CD8-positive, alpha-beta memory T cell (primary cell): Measurements from ENCODE around the gene LMAN2. TPM values are rescaled to one million over a fixed set of nuclear protein-coding genes. Genes with fewer than 3 reads are reported as not detected.
"Not testable (repeated sequence)": the region's sequence is repeated elsewhere in the genome, so short reads cannot be mapped to it uniquely, and the experiment has no call there.

Experiments
- CTCF ChIA-PET: fragments of 350-600 bp; sonication (Branson Sonifier 250); formaldehyde crosslinking; loops from one replicate; lab custom pipeline; 2021; ENCODE audit warnings: antibody characterized with exemption; lab: Charles Lee
- POLR2A ChIA-PET: fragments of 350-600 bp; sonication (Branson Sonifier 250); formaldehyde crosslinking; loops from one replicate; lab custom pipeline; 2021; ENCODE audit warnings: antibody characterized with exemption; lab: Charles Lee
- DNase-seq, 5 donors: peaks; one replicate each; pipeline versions ENCODE4 v3.0.0 to v3.0.0-alpha.2; 2020 to 2022; ENCODE audit warnings: mixed read lengths in 1 of 5
- H3K27ac ChIP-seq: one replicate; pipeline ENCODE4 v1.7.0; 2013; ENCODE audit warnings: low read depth, mild to moderate bottlenecking, low read length, moderate library complexity
- H3K27me3 ChIP-seq: 2 replicates; pipeline ENCODE4 v1.7.0; 2013; ENCODE audit warnings: low read length, mild to moderate bottlenecking; ENCODE audit not compliant: insufficient read depth, poor library complexity, severe bottlenecking
- H3K36me3 ChIP-seq: 2 replicates; pipeline ENCODE4 v1.7.0; 2013; ENCODE audit warnings: mild to moderate bottlenecking, low read length, moderate library complexity; ENCODE audit not compliant: insufficient read depth
- H3K4me1 ChIP-seq: 2 replicates; pipeline ENCODE4 v1.7.0; 2013; ENCODE audit warnings: mild to moderate bottlenecking, low read length, moderate library complexity; ENCODE audit not compliant: insufficient read depth
- H3K4me3 ChIP-seq: 2 replicates; pipeline ENCODE4 v1.7.0; 2013; ENCODE audit warnings: mild to moderate bottlenecking, low read length
- H3K9me3 ChIP-seq: 2 replicates; pipeline ENCODE4 v1.7.0; 2013; ENCODE audit warnings: mild to moderate bottlenecking, low read length
- H3K27ac Mint-ChIP-seq, 8 donors: one replicate each; pipeline ENCODE4 v1.8.0; 2020 to 2021; ENCODE audit warnings: mixed read lengths in 8 of 8, mild to moderate bottlenecking in 6 of 8, inconsistent platforms in 3 of 8, moderate library complexity in 3 of 8
- H3K27me3 Mint-ChIP-seq, 2 donors: one replicate each; pipeline ENCODE4 v1.8.0; 2020 to 2021; ENCODE audit warnings: mixed read lengths in 2 of 2, mild to moderate bottlenecking in 1 of 2, moderate library complexity in 1 of 2
- H3K36me3 Mint-ChIP-seq, 3 donors: one replicate each; pipeline ENCODE4 v1.8.0; 2020 to 2021; ENCODE audit warnings: mixed read lengths in 3 of 3, inconsistent platforms in 1 of 3, mild to moderate bottlenecking in 1 of 3
- H3K4me1 Mint-ChIP-seq, 3 donors: one replicate each; pipeline ENCODE4 v1.8.0; 2020 to 2021; ENCODE audit warnings: mixed read lengths in 3 of 3, inconsistent platforms in 1 of 3, mild to moderate bottlenecking in 1 of 3
- H3K4me3 Mint-ChIP-seq, 7 donors: one replicate each; pipeline ENCODE4 v1.8.0; 2020 to 2021; ENCODE audit warnings: mixed read lengths in 7 of 7, mild to moderate bottlenecking in 6 of 7, moderate library complexity in 4 of 7, inconsistent platforms in 2 of 7
- H3K9me3 Mint-ChIP-seq, 5 donors: one replicate each; pipeline ENCODE4 v1.8.0; 2020 to 2022; ENCODE audit warnings: mixed read lengths in 5 of 5, mild to moderate bottlenecking in 3 of 5, moderate library complexity in 2 of 5, inconsistent platforms in 1 of 5
- polyA plus RNA-seq: library from polyadenylated mRNA; unstranded; fragments of 300-500 nt; fragmentation: Illumina TruSeq; gene quantifications from one replicate; pipeline ENCODE4 v1.2.3, GENCODE V29; 2021
- total RNA-seq, 2 experiments: library from RNA; stranded (reverse); gene quantifications; one replicate each; pipeline ENCODE4 v1.2.3, GENCODE V29; 2021

LMAN2 gene
- total and polyA plus RNA-seq, 3 experiments from 2014 or later, result 112 to 276 (median 126) TPM

DNA sequence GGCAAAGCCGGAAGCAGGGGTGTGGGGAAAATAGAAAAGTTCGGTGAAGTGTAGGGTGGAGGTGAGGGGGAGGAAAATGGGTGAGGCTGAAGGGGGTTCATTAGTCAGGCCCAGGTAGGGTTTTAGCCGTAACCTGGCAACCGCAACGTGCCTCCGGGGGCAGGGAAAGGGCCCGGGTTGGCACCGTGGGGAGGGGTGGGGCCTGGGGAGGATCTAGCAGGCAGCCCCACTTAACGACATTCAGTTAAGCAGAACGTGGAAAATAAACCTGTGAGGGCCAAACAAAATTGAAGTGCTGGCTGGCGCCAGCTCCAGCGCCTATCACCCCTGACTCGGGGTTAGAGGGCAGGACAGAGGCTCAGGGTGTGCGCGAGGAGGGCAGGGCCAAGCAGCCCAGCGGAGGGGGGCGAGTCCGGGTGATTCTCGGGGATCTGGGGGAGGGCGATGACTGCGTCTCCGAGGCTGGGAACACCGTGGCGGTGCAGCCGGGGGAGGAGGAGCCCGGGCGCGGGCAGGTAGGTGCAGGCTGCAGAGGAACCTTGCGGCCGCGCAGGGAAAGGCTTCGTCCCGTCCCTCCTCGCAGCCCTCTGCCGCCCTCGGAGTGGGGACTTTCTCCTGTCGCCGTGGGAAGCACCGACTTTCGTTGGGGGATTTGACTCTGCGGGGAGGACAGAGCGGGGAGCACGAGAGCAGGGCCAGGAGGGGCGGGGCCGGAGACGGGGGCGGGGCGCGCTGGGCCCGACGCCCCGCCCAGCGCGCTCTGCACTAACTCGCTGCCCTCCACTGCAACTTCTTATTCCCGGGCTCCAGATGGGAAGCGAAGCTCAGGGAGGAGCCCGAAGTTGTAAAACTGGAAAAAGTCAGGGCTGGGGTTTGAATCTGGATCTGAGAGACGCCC lies 11.4 kb upstream of the LMAN2 start:
- CTCF ChIA-PET, result interaction anchor here (1.2 to 12.7 kb wide), 6 partner anchors 7 to 41 kb away, joined by 4 to 136 read pairs (median 20); no protein-coding TSS in a partner anchor
- H3K36me3 Mint-ChIP-seq, result peaks cover 0 to 45% (median 3%) of the 10 kb centered on the region in 3 donors
- peak overlapping the region; percentile 75 to 97 (median 90) for H3K27ac Mint-ChIP-seq
- peaks cover 60 to 76% (median 64%) of the 10 kb centered on the region in 3 donors for H3K4me1 Mint-ChIP-seq
- H3K4me3 Mint-ChIP-seq, result peak overlapping the region; percentile 73 to 95 (median 83)
- peaks cover 72% of the 10 kb centered on the region for H3K4me1 ChIP-seq
- peak; percentile 59 to 78 (median 70) for DNase-seq
- H3K9me3 ChIP-seq, result no peaks in the 10 kb centered on the region
- no peaks in the 10 kb centered on the region for H3K27me3 ChIP-seq
- H3K36me3 ChIP-seq, result peaks cover 8% of the 10 kb centered on the region
- H3K4me3 ChIP-seq, result peak overlapping the region; percentile 47
- POLR2A ChIA-PET, result interaction anchor here (0.7 kb wide), 1 partner anchor 27 kb away, joined by 3 read pairs; no protein-coding TSS in a partner anchor
- no peaks in the 10 kb centered on the region for H3K9me3 Mint-ChIP-seq
- H3K27ac ChIP-seq, result peak overlapping the region; percentile 57
- H3K27me3 Mint-ChIP-seq, result peaks cover 0 to 1% of the 10 kb centered on the region in 2 donors

DNA sequence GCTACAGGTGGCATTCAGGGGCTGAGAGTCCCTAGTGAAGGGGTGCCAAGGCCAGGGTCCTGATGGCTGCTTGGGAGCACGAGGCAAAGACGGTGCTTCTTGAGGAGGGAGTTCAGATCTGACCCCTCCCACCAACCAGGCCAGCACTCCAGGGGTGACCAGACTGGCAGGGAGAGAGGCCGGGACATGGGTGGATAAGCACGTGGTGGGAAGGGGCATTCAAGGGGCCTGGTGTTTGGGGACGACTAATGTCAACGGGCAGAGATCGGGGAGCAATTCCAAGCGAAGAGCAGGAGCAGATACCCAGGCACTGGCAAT lies 10.8 kb upstream of the LMAN2 start:
- peaks cover 0 to 1% of the 10 kb centered on the region in 2 donors for H3K27me3 Mint-ChIP-seq
- Histone ChIP-seq H3K4me1 (peaks cover 76% of the 10 kb centered on the region), H3K27ac (peak overlapping the region; percentile 57), H3K4me3 (peak overlapping the region; percentile 47), H3K36me3 (peaks cover 7% of the 10 kb centered on the region), H3K9me3 (no peaks in the 10 kb centered on the region), H3K27me3 (no peaks in the 10 kb centered on the region)
- peak overlapping the region; percentile 75 to 99 (median 90) for H3K27ac Mint-ChIP-seq
- ChIA-PET CTCF (interaction anchor here (1.2 to 11.5 kb wide), 5 partner anchors 8 to 42 kb away, joined by 4 to 118 read pairs (median 13); no protein-coding TSS in a partner anchor), POLR2A (interaction anchor here (0.7 kb wide), 1 partner anchor 27 kb away, joined by 3 read pairs; no protein-coding TSS in a partner anchor)
- peaks cover 0 to 43% (median 3%) of the 10 kb centered on the region in 3 donors for H3K36me3 Mint-ChIP-seq
- H3K4me3 Mint-ChIP-seq, result peak overlapping the region; percentile 73 to 95 (median 83)
- peaks cover 65 to 82% (median 70%) of the 10 kb centered on the region in 3 donors for H3K4me1 Mint-ChIP-seq
- DNase-seq, result no peak
- peaks cover 0 to 2% (median 0%) of the 10 kb centered on the region in 5 donors for H3K9me3 Mint-ChIP-seq

DNA sequence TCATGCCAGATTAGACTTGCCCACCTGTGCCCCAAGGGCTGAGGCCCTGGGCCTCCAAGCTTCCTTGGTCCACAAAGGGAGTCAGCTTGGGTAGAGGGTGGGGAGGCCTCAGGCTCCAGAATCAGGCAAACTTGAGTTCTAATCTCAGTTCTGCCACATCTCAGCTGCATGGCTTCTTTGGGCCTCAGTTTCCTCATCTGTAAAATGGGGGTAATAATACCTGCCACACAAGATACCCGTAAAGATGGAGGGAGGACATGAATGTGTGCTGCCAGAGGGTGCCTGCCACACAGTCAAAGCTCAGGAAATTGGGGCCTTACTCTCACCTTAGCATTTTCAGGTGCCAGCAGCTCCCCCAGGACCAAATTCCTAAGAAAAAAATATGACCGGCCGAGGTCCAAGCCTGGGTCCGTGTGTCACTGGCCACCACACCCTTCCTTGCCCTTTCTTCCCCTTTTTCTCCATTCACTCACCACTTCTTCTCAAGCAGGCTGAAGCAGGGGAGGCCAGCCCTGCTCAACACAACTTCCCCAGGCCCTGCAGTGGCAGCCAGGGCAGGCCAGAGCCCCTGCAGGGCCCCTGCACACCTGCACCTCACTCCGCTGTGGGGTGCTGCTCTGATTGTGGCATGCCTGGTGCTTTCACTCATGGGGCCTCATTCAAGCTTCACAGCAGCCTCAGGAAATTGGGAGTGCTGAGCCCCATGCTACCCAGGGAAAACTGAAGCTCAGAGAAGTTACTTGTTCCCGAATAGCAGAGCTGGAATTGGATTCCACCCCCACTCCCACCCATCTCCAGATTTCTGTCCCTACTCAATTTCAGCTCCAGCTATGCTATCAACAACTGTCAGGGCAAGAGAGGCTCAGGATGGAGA lies 10.2 kb upstream of the LMAN2 start:
- Histone ChIP-seq H3K27me3 (no peaks in the 10 kb centered on the region), H3K4me3 (peak overlapping the region; percentile 47), H3K36me3 (peaks cover 7% of the 10 kb centered on the region), H3K9me3 (no peaks in the 10 kb centered on the region), H3K4me1 (peaks cover 82% of the 10 kb centered on the region), H3K27ac (peak overlapping the region; percentile 57)
- DNase-seq, result peak in 1 of 5 donors; percentile 29
- peaks cover 0 to 2% (median 0%) of the 10 kb centered on the region in 5 donors for H3K9me3 Mint-ChIP-seq
- ChIA-PET POLR2A (interaction anchor here (0.7 to 1.0 kb wide), 2 partner anchors 10 to 28 kb away, joined by 3 read pairs; partner anchors contain the start of gene LMAN2), CTCF (interaction anchor here (1.2 to 11.5 kb wide), 7 partner anchors 8 to 42 kb away, joined by 3 to 118 read pairs (median 6); partner anchors contain the start of gene LMAN2)
- H3K36me3 Mint-ChIP-seq, result peaks cover 0 to 39% (median 3%) of the 10 kb centered on the region in 3 donors
- peak overlapping the region; percentile 73 to 95 (median 83) for H3K4me3 Mint-ChIP-seq
- peak overlapping the region; percentile 75 to 99 (median 90) for H3K27ac Mint-ChIP-seq
- H3K4me1 Mint-ChIP-seq, result peaks cover 71 to 88% (median 76%) of the 10 kb centered on the region in 3 donors
- peaks cover 0 to 1% of the 10 kb centered on the region in 2 donors for H3K27me3 Mint-ChIP-seq

DNA sequence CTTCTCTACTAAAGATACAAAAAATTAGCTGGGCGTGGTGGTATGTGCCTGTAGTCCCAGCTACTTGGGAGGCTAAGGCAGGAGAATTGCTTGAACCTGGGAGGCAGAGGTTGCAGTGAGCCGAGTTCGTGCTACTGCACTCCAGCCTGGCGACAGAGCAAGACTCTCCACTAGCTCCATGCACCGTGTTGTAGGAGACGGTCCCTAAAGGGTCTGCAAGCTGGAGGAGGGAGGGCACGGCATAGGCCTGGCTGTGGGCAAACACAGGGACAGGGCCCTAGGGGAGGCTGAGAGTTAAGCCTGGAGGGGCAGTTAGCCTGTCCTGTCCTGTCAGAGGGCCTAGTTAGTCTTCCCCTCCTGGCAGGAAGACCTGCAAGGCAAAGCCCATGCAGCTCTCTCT lies 9.3 kb upstream of the LMAN2 start:
- H3K27ac ChIP-seq, H3K36me3 ChIP-seq, H3K27me3 Mint-ChIP-seq, H3K9me3 Mint-ChIP-seq, H3K27me3 ChIP-seq, DNase-seq, H3K9me3 ChIP-seq, H3K4me3 ChIP-seq: not testable (repeated sequence)
- peaks cover 86% of the 10 kb centered on the region for H3K4me1 ChIP-seq
- Mint-ChIP-seq H3K36me3 (peaks cover 0 to 34% (median 3%) of the 10 kb centered on the region in 3 donors), H3K4me3 (peak overlapping the region; percentile 11 to 95 (median 53)), H3K27ac (peak overlapping the region in 6 of 8 donors; percentile 10 to 92 (median 70)), H3K4me1 (peaks cover 77 to 91% (median 85%) of the 10 kb centered on the region in 3 donors)
- CTCF ChIA-PET, result interaction anchor here (1.1 to 11.5 kb wide), 6 partner anchors 9 to 57 kb away, joined by 3 to 118 read pairs (median 10); partner anchors contain the start of genes LMAN2, PRELID1 and RAB24
- POLR2A ChIA-PET, result interaction anchor here (1.0 to 1.8 kb wide), 2 partner anchors 9 to 11 kb away, joined by 3 to 5 read pairs; partner anchors contain the start of gene LMAN2

DNA sequence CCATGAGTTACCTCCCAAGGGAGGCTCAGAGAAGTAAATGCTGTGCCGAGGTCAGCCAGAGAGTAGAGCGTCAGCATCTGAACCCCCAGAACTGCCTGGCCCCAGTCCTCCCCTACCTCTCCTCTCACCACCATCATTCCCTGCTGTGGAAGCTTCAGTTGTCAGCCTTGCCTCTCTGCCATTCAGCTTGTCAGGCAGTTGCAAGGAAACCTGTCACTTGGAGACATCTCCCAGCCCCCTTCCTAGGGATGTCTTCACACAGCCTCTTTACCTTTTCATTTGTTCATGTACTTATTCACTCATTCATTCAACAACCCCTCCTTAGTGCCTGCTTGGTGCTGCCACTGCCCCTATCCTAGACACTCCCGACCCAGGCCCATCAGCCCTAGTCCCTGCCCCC lies 8.4 kb upstream of the LMAN2 start:
- Mint-ChIP-seq H3K4me1 (peaks cover 81 to 94% (median 92%) of the 10 kb centered on the region in 3 donors), H3K36me3 (peaks cover 0 to 29% (median 3%) of the 10 kb centered on the region in 3 donors), H3K4me3 (peak overlapping the region; percentile 84 to 95 (median 87)), H3K27me3 (no peaks in the 10 kb centered on the region), H3K27ac (peak overlapping the region; percentile 75 to 97 (median 91)), H3K9me3 (peaks cover 0 to 2% (median 0%) of the 10 kb centered on the region in 5 donors)
- no peaks in the 10 kb centered on the region for H3K36me3 ChIP-seq
- no peak for DNase-seq
- peak overlapping the region; percentile 17 for H3K4me3 ChIP-seq
- peaks cover 88% of the 10 kb centered on the region for H3K4me1 ChIP-seq
- no peak overlapping the region for H3K27ac ChIP-seq
- H3K9me3 ChIP-seq, result no peaks in the 10 kb centered on the region
- H3K27me3 ChIP-seq, result no peaks in the 10 kb centered on the region
- ChIA-PET CTCF (interaction anchor here (3.5 to 11.5 kb wide), 2 partner anchors 10 to 30 kb away, joined by 27 to 118 read pairs; no protein-coding TSS in a partner anchor), POLR2A (interaction anchor here (1.8 kb wide), 1 partner anchor 10 kb away, joined by 5 read pairs; no protein-coding TSS in a partner anchor)

DNA sequence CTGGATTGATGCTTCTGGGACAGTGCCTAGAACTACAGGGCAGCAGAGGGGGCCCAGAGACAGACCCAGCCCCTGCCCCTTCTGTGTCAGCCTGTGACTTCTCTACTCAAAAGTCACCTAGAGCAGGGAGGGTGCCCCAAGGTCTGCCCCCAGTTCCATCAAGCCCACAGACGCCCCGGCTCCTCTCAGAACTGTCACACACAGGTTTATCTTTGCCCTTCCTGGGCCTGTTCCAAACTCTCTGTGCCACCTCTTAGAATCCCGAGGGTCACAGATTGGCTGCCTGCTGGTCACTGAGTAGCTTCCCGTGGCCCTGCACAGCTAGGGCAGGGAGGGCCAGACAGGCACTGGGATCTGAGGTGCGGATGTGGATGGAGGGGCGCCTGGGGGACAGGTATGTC lies 8.0 kb upstream of the LMAN2 start:
- H3K36me3 Mint-ChIP-seq, result peaks cover 0 to 25% (median 3%) of the 10 kb centered on the region in 3 donors
- H3K36me3 ChIP-seq, result no peaks in the 10 kb centered on the region
- no peaks in the 10 kb centered on the region for H3K27me3 Mint-ChIP-seq
- H3K4me1 Mint-ChIP-seq, result peaks cover 81 to 94% (median 92%) of the 10 kb centered on the region in 3 donors
- peak overlapping the region; percentile 75 to 95 (median 91) for H3K27ac Mint-ChIP-seq
- H3K4me3 ChIP-seq, result peak overlapping the region; percentile 85
- DNase-seq, result no peak
- H3K9me3 ChIP-seq, result no peaks in the 10 kb centered on the region
- H3K27me3 ChIP-seq, result no peaks in the 10 kb centered on the region
- no peak overlapping the region for H3K27ac ChIP-seq
- peaks cover 0 to 2% (median 0%) of the 10 kb centered on the region in 5 donors for H3K9me3 Mint-ChIP-seq
- POLR2A ChIA-PET, result interaction anchor here (1.8 kb wide), 1 partner anchor 9 kb away, joined by 5 read pairs; no protein-coding TSS in a partner anchor
- CTCF ChIA-PET, result interaction anchor here (0.8 to 11.5 kb wide), 5 partner anchors 10 to 50 kb away, joined by 3 to 118 read pairs (median 14); no protein-coding TSS in a partner anchor
- peak overlapping the region; percentile 84 to 95 (median 87) for H3K4me3 Mint-ChIP-seq
- peaks cover 84% of the 10 kb centered on the region for H3K4me1 ChIP-seq
